GM21786 (cell line): ENCODE results near the gene RAMP2.
A peak's percentile ranks its signal among the peaks of the same experiment; 100 is the strongest.

Source experiments
- ATAC-seq: cut with Tn5 transposase; IDR thresholded peaks from one replicate; pipeline ENCODE4 v1.9.1; 2021; ENCODE audit not compliant: unreplicated experiment

RAMP2 gene

GRCh38 chr17:42791948-42792347 lies 30.9 kb downstream of the RAMP2 start:
- ATAC-seq, result no peak

GRCh38 chr17:42792545-42792944 lies 31.5 kb downstream of the RAMP2 start:
- ATAC-seq, result no peak

- ATAC-seq, result no peak
Observed at GRCh38 chr17:42795061-42795460, 34.0 kb downstream of the RAMP2 start.

GRCh38 chr17:42795465-42795864 lies 34.4 kb downstream of the RAMP2 start:
- ATAC-seq, result no peak

GRCh38 chr17:42796066-42796758 lies 35.2 kb downstream of the RAMP2 start:
- no peak for ATAC-seq

- ATAC-seq, result no peak
Observed at GRCh38 chr17:42797067-42798007, 36.3 kb downstream of the RAMP2 start.

GRCh38 chr17:42798011-42798382 lies 37.0 kb downstream of the RAMP2 start:
- ATAC-seq, result no peak

- ATAC-seq, result peak; percentile 71
Observed at GRCh38 chr17:42798383-42799380, 37.7 kb downstream of the RAMP2 start, which contains the start of the genes CNTD1 and COA3. Gene CNTD1 (plus strand): TSS chr17:42798861. CDS start chr17:42799068, 207 bp downstream. Gene COA3 (minus strand): TSS chr17:42798704. CDS start chr17:42798681, 23 bp downstream.

- ATAC-seq, result no peak
Observed at GRCh38 chr17:42803074-42803883, 42.3 kb downstream of the RAMP2 start.

GRCh38 chr17:42804918-42805367 lies 43.9 kb downstream of the RAMP2 start:
- no peak for ATAC-seq

- no peak for ATAC-seq
Observed at GRCh38 chr17:42806249-42806648, 45.2 kb downstream of the RAMP2 start.

- ATAC-seq, result no peak
Observed at GRCh38 chr17:42809250-42809649, 48.2 kb downstream of the RAMP2 start.
